HFF-Myc (cell line): ENCODE results near the gene RNF7.

Experiments used
- DNase-seq: peaks from one replicate; pipeline ENCODE4 v3.0.0-alpha.2; 2011; ENCODE audit warnings: low read depth; ENCODE audit errors: extremely low read depth
- H3K4me3 ChIP-seq: replicated peaks from 2 replicates; pipeline ENCODE4 v1.5.1; 2011; ENCODE audit warnings: low read depth, mild to moderate bottlenecking, control low read depth, low read length
- CTCF ChIP-seq: IDR thresholded peaks from 2 replicates; pipeline ENCODE4 v1.5.1; 2012; ENCODE audit warnings: mild to moderate bottlenecking, low read depth, low read length, control low read depth; ENCODE audit errors: missing control alignments

The RNF7 gene

GRCh38 chr3:141708367-141708766 is 29.7 kb upstream of the RNF7 start:
- no peak for DNase-seq
- TF ChIP-seq CTCF, result no peak
- H3K4me3 ChIP-seq, result no peak overlapping the region

- no peak overlapping the region for H3K4me3 ChIP-seq
- no peak for TF ChIP-seq CTCF
- DNase-seq, result no peak
These were observed 28.9 kb upstream of the RNF7 start for GRCh38 chr3:141709126-141709770.

- no peak overlapping the region for H3K4me3 ChIP-seq
- DNase-seq, result no peak
- no peak for TF ChIP-seq CTCF
These were observed 28.0 kb upstream of the RNF7 start for GRCh38 chr3:141710121-141710520.

- no peak overlapping the region for H3K4me3 ChIP-seq
- no peak for TF ChIP-seq CTCF
- DNase-seq, result peak; percentile 73
These were observed 27.0 kb upstream of the RNF7 start for GRCh38 chr3:141710888-141711616.

- no peak for TF ChIP-seq CTCF
These were observed 23.4 kb upstream of the RNF7 start for GRCh38 chr3:141714671-141715070.

GRCh38 chr3:141722081-141722480 is 16.0 kb upstream of the RNF7 start:
- H3K4me3 ChIP-seq, result no peak overlapping the region
- TF ChIP-seq CTCF, result no peak
- DNase-seq, result no peak

More at GRCh38 chr3:141714671-141715070, 23.4 kb upstream of the RNF7 start:
- no peak overlapping the region for H3K4me3 ChIP-seq
- no peak for DNase-seq
